T-helper 1 cell treated with Interleukin-12 subunit alpha and Interleukin-12 subunit beta and Interleukin-4 antibody, amounts not matched to agents 30 ng/mL and 1 ng/mL, for 36 hours (primary cell): Measurements from ENCODE around the gene TUSC1. TPM values are rescaled to one million over a fixed set of nuclear protein-coding genes. Genes with fewer than 3 reads are reported as not detected.
"Not testable (repeated sequence)": the region's sequence is repeated elsewhere in the genome, so short reads cannot be mapped to it uniquely, and the experiment has no call there.

Experiments used
- intact Hi-C: fragments of 100-400 bp; cut with micrococcal nuclease; formaldehyde crosslinking; loops from one replicate; pipeline ENCODE4 v1.15.1; 2024
- total RNA-seq: library from RNA; stranded (reverse); gene quantifications from 2 replicates; pipeline ENCODE4 v1.2.3, GENCODE V29; 2022

TUSC1 gene
- 0.29 and 0.32 TPM in 2 replicates for total RNA-seq

DNA sequence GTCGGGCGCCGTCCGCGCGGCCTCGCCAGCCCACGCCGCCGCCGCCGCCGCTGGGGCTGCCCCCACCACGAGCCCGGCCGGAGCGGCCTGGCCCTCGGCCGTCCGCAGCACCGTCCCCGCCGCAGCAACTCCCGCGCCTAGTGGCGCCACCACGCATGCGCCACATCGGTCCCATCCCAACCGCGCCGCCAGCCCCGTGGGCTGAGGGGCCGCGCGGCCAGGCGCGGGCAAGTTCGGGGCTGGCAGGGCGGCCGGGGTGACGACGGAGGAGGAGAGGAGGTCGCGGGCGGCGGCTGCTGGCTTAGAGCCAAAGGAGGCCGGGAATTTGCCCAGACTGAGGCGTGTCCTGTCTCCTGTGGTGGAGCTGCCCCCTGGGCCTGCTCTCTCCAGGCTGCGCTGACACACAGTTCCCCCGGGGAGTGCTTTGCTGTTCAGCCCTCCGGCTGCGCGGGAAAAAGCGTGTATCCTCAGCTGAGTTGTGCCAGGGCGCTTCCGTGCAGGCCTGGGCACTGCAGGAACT, at the start of gene TUSC1:
TUSC1 (minus strand) TSS at position 298 of the 520 bp plus-strand sequence; CDS start at position 166, 132 bp downstream.
- intact Hi-C loops: no loop called here

GRCh38 chr9:25726871-25727410, 48.7 kb upstream of the TUSC1 start:
- intact Hi-C loops: no loop called here

- intact Hi-C loops: no loop called here
These were observed 46.2 kb upstream of the TUSC1 start for GRCh38 chr9:25724424-25724823.

DNA sequence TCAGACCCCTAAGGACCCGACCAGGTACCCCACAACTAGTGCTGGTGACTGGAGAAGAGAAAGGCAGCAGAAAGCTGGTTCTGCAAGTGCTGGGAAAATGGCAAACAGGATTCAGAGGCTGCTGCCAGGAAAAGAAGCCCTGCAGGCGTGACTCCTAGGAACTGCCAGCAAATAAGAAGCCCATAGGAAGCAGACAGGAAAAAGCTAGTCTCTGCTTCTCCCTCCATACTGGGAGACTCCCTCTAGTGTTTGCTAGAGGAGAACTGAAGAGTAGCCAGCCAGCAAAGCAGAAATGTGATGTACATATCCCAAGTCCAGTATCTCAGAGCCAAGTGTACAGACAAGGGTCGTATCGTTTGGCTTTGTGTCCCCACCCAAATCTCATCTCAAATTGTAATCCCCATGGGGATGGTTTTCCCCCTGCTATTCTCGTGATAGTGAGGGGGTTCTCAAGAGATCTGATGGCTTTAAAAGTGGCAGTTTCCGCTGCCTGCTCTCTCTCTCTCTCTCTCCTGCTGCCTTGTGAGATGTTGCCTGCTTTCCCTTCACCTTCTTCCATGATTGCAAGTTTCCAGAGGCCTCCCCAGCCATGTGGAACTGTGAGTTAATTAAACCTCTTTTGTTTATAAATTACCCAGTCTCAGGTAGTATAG, 38.1 kb upstream of the TUSC1 start:
- intact Hi-C loops: no loop called here

DNA sequence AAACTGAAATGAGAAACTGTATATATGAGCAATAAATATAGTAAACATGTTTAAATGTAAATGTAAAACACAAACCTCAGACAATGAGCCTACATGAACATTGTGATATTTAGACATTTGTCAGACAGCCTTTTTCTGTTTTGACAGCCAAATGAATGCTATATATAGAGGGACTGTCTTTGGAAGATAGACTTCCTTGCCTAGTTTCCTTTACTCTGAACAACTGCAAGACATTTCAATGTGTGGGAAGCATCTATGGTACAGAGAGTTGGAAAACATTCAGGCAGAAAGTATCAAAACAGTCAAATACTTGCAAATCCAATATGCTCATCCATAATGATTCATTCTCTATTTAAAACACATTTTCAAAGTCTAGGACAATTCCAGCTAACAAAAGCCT, 31.7 kb upstream of the TUSC1 start:
- intact Hi-C loops: no loop called here

GRCh38 chr9:25704800-25705199, 26.6 kb upstream of the TUSC1 start:
- intact Hi-C loops: no loop called here

GRCh38 chr9:25703701-25704357, 25.6 kb upstream of the TUSC1 start:
- intact Hi-C loops: no loop called here

GRCh38 chr9:25702536-25702935, 24.3 kb upstream of the TUSC1 start:
- intact Hi-C loops: no loop called here

DNA sequence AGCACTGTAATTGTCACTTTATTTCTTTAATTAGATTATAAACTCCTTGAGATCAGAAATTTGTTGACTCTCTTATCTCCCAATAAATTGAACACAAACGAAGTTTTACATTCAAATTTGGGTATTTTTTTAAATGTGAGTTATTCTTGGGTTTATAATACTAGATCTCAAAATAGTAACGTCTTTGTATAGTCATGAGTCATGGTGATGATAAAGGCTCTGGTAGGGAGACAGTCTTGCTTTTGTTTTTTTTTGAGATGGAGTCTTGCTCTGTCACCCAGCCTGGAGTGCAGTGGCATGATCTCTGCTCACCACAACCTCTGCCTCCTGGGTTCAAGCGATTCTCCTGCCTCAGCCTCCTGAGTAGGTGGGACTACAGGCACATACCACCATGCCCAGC, 22.7 kb upstream of the TUSC1 start:
- intact Hi-C loops: not testable (repeated sequence)

DNA sequence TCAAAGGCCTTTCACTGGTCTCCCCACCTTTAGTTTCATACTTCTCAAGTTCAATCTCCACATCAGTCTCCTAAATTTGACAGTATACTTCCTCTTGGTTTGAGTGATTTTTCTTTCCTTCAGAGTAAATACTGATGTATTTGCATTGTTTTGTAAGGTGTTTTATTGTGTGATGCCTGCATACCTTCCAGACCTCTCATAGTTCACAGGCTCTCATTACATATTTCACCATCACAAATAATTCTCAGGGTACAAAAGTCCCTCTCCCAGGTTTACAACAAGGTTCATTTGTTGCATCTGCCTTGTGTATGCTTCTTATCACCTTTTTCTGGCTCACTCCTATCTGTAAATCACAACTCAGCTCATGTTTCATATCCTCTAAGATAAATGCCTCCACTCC, 22.2 kb upstream of the TUSC1 start:
- intact Hi-C loops: no loop called here

GRCh38 chr9:25691786-25692185, 13.5 kb upstream of the TUSC1 start:
- intact Hi-C loops: no loop called here

- intact Hi-C loops: no loop called here
These were observed 6.1 kb upstream of the TUSC1 start for GRCh38 chr9:25684321-25684720.

- intact Hi-C loops: no loop called here
These were observed 3.0 kb upstream of the TUSC1 start for GRCh38 chr9:25681266-25681665.

DNA sequence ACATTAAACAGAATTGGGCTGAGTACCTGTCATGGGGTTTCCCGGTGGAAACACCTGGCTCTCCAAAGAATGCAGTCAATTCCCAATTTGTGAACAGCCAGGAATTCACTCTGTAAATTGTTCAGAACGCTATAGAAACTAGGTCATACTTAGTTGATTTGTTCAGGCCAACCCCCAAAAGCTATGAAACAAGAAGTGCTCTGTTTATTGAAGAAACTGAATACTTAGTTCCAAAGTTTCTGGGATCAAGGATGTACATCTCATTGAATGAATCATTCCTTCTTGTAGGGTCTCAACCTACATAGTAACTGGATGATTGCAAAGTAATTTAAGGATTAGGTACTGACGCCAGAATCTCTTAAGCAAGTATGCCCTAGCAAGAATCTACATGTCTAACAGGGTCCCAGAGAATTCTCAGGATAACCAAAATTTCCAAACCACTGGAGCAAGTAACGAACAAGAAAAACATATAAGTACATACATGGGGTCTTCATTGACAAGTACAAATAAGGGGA, 659 bp upstream of the TUSC1 start:
- intact Hi-C loops: no loop called here

DNA sequence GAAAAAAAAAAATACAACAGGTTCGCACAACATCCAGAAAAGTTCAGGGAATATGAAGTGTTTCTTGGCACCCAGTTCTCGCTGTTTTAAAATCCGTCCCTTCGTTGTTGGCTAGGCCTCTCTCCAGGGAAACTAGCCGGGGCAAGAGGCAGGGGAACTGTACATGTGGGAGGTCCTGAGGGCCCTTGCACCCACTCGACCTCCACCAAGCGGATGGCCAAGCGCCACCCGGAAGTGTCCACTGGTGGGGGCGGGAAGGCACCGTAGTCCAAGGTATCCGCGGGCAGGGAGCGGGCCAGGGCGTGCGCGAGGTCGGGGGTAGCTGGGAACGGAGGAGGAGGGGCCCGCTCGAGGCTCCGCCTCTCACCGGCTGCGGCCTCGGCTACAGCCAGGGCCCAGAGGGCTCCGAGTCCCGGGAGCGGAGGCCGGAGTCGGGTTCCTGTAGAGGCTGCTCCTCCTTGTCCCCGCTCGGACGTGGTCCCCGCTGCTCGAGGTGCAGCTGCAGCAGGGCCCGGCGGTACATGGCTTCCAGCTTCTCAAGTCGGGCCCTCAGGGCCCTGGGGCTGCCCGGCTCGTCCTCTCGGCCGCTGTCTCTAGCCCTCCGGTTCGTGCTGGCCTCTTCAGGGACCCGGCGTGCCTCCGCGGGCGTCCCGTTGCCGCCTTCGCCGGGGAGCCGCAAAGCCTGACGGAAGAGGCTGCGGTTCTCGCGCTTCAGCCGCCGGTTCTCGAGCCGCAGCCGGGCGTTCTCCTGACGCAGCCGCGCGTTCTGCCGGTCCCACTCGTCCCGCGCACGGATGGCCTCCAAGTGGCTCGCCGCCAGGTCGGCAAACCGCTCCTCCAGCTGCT, 720 bp downstream of the TUSC1 start:
- intact Hi-C loops: no loop called here

DNA sequence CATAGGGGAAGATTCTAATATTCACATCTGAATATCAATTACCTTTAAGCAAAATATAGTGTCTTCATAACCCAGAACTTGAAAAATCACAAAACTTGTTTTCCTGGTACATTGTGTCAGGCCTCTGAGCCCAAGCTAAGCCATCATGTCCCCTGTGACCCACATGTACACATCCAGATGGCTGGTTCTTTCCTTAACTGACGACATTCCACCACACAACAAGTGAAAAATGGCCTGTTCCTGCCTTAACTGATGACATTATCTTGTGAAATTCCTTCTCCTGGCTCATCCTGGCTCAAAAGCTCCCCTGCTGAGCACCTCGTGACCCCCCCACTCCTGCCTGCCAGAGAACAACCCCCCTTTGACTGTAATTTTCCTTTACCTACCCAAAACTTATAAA, 2.4 kb downstream of the TUSC1 start:
- intact Hi-C loops: not testable (repeated sequence)

- intact Hi-C loops: no loop called here
These were observed 19.7 kb downstream of the TUSC1 start for GRCh38 chr9:25658571-25658970.

GRCh38 chr9:25654417-25654816, 23.8 kb downstream of the TUSC1 start:
- intact Hi-C loops: no loop called here

- intact Hi-C loops: no loop called here
These were observed 30.1 kb downstream of the TUSC1 start for GRCh38 chr9:25648116-25648515.

GRCh38 chr9:25636026-25636425, 42.2 kb downstream of the TUSC1 start:
- intact Hi-C loops: no loop called here

- intact Hi-C loops: no loop called here
These were observed 49.0 kb downstream of the TUSC1 start for GRCh38 chr9:25629231-25629630.
